ENCODE measurements around the gene DCP1A. TPM values are rescaled to one million over a fixed set of nuclear protein-coding genes. Genes with fewer than 3 reads are reported as not detected.

DCP1A gene
- total RNA-seq, 2 experiments from 2014 or later, result 21.8 to 23.2 TPM

DNA sequence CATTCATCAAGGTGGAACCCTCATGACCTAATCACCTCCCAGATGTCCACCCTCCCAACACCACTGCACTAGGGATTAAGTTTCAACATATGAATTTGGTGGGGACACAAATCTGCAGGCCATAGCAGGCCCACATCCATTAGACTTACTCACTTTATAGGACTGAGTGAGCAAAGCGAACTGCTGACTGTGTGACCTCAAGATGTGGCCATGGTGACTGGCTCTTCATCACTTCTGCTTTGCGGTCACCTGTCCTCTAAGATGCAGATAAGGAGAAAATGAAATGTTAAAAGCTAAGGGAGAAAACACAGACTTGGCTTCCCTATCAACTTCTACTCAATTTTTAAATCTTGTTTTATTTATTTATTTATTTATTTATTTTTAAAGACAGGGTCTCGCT lies 14.5 kb upstream of the DCP1A start:
- no peaks in the 10 kb centered on the region for H4K20me1 ChIP-seq (ENCODE audit: insufficient read depth, low read length)
- no peak overlapping the region for H3K27ac ChIP-seq (ENCODE audit: low read depth, low read length, poor library complexity, severe bottlenecking)
- H3K4me2 ChIP-seq (ENCODE audit: low read length), result no peak overlapping the region
- no peaks in the 10 kb centered on the region for H3K79me2 ChIP-seq (ENCODE audit: insufficient read depth, low read depth, low read length)
- H3K9me3 ChIP-seq (ENCODE audit: low read length), result no peaks in the 10 kb centered on the region
- intact Hi-C loops (cut with micrococcal nuclease; ENCODE audit: unreplicated experiment), result no loop called here
- no peaks in the 10 kb centered on the region for H3K9me2 ChIP-seq (ENCODE audit: insufficient read depth, low read length)
- no peak for DNase-seq (ENCODE audit: low spot score)
- H3K4me1 ChIP-seq (ENCODE audit: insufficient read depth, low read length, poor library complexity, severe bottlenecking), result no peaks in the 10 kb centered on the region
- no peak overlapping the region for H3K4me3 ChIP-seq (ENCODE audit: low read depth, low read length, poor library complexity, severe bottlenecking)
- ChIA-PET CTCF (ENCODE audit: unreplicated experiment) (no interaction called here), POLR2A (no interaction called here)
- no peak for TF ChIP-seq EZH2phosphoT487 (IDR thresholded peaks at IDR 0.05; ENCODE audit: borderline replicate concordance, low read depth, low read length)
- no peak for TF ChIP-seq CTCF (conservative IDR thresholded peaks at IDR 0.05; ENCODE audit: low read length)
- no peaks in the 10 kb centered on the region for H3K36me3 ChIP-seq (ENCODE audit: insufficient read depth, low read length)
- BruUV-seq (replicated peaks), result no TSS peak
- H2AFZ ChIP-seq (ENCODE audit: low read length), result no peak overlapping the region

DNA sequence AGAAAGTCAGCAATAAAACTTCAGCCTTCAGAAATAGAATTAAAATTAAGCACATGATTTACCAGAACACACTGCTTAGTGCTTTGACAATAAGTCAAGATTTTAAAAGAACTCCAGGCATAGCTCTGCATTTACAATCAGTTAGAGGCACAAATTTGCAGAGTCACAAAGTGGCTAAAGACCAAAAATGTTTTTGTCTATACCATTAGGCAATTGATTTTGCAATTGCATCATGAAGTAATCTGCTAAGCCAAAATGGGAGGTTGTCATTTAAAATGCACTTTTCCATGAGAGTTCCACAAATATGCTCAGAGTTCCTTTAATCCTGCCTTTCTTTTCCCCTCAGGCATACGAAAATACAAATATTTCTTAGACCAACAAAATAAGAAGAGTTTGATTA lies 10.1 kb upstream of the DCP1A start:
- TF ChIP-seq CTCF (conservative IDR thresholded peaks at IDR 0.05; ENCODE audit: low read length) (no peak), EZH2phosphoT487 (IDR thresholded peaks at IDR 0.05; ENCODE audit: borderline replicate concordance, low read depth, low read length) (no peak)
- Histone ChIP-seq H3K4me3 (ENCODE audit: low read depth, low read length, poor library complexity, severe bottlenecking) (no peak overlapping the region), H4K20me1 (ENCODE audit: insufficient read depth, low read length) (no peaks in the 10 kb centered on the region), H3K4me1 (ENCODE audit: insufficient read depth, low read length, poor library complexity, severe bottlenecking) (no peaks in the 10 kb centered on the region), H2AFZ (ENCODE audit: low read length) (no peak overlapping the region), H3K27ac (ENCODE audit: low read depth, low read length, poor library complexity, severe bottlenecking) (no peak overlapping the region), H3K9me2 (ENCODE audit: insufficient read depth, low read length) (no peaks in the 10 kb centered on the region), H3K9me3 (ENCODE audit: low read length) (no peaks in the 10 kb centered on the region), H3K36me3 (ENCODE audit: insufficient read depth, low read length) (no peaks in the 10 kb centered on the region), H3K4me2 (ENCODE audit: low read length) (no peak overlapping the region), H3K79me2 (ENCODE audit: insufficient read depth, low read depth, low read length) (no peaks in the 10 kb centered on the region)
- POLR2A ChIA-PET, result interaction anchor here (0.7 to 1.1 kb wide), 3 partner anchors 12 to 35 kb away, joined by 3 to 4 read pairs (median 3); no protein-coding TSS in a partner anchor
- intact Hi-C loops (cut with micrococcal nuclease; ENCODE audit: unreplicated experiment), result no loop called here
- no TSS peak for BruUV-seq (replicated peaks)
- CTCF ChIA-PET (ENCODE audit: unreplicated experiment), result no interaction called here
- DNase-seq (ENCODE audit: low spot score), result no peak

DNA sequence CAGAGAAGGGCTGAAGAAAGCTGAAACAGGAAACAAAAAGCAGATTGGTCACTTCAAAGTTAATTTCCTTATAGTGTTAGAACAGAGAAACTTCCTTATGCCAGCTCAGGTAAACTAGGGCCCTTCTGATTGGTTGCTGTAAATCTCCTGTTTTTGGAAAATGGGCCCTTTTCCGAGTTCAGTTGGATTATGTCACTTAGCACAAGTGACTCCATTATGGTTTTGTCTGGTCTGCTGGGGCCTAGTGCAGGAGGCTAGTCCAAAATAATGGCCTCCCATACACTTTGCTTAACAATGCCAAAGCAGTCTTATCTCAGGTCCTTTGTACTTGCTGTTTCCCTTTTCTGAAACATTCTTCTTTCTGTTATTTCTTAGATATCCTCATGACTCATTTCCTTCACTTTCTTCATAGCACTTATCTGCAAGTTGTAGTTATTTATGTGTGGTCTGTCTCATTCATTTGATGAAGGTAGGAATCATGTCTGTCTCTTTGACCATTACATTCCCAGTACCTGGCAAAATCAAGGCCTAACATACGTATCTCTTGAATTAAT lies 7.7 kb upstream of the DCP1A start:
- no TSS peak for BruUV-seq (replicated peaks)
- ChIA-PET POLR2A (no interaction called here), CTCF (ENCODE audit: unreplicated experiment) (no interaction called here)
- Histone ChIP-seq H3K27ac (ENCODE audit: low read depth, low read length, poor library complexity, severe bottlenecking) (no peak overlapping the region), H3K79me2 (ENCODE audit: insufficient read depth, low read depth, low read length) (no peaks in the 10 kb centered on the region), H4K20me1 (ENCODE audit: insufficient read depth, low read length) (no peaks in the 10 kb centered on the region), H3K9me3 (ENCODE audit: low read length) (no peaks in the 10 kb centered on the region), H3K4me3 (ENCODE audit: low read depth, low read length, poor library complexity, severe bottlenecking) (no peak overlapping the region), H3K4me1 (ENCODE audit: insufficient read depth, low read length, poor library complexity, severe bottlenecking) (no peaks in the 10 kb centered on the region), H3K36me3 (ENCODE audit: insufficient read depth, low read length) (no peaks in the 10 kb centered on the region), H3K4me2 (ENCODE audit: low read length) (no peak overlapping the region), H2AFZ (ENCODE audit: low read length) (no peak overlapping the region), H3K9me2 (ENCODE audit: insufficient read depth, low read length) (no peaks in the 10 kb centered on the region)
- DNase-seq (ENCODE audit: low spot score), result no peak
- no peak for TF ChIP-seq EZH2phosphoT487 (IDR thresholded peaks at IDR 0.05; ENCODE audit: borderline replicate concordance, low read depth, low read length)
- TF ChIP-seq CTCF (conservative IDR thresholded peaks at IDR 0.05; ENCODE audit: low read length), result no peak
- intact Hi-C loops (cut with micrococcal nuclease; ENCODE audit: unreplicated experiment), result loop anchor here (5.0 kb wide), 1 partner anchor 58 kb away; no protein-coding TSS in a partner anchor

All from OCI-LY7 (cell line).